Dendritic cell treated with granulocyte-macrophage colony-stimulating factor and Interleukin-4, amounts not matched to agents 40 ng/mL and 50 ng/mL, for 4 days (primary cell): Measurements from ENCODE around the gene ACE.

Experiments used
- H3K27ac Mint-ChIP-seq: one replicate; pipeline ENCODE4 v1.8.0; 2022; ENCODE audit warnings: mild to moderate bottlenecking, mixed read lengths
- H3K27me3 Mint-ChIP-seq: one replicate; pipeline ENCODE4 v1.8.0; 2022; ENCODE audit warnings: mild to moderate bottlenecking, mixed read lengths
- H3K36me3 Mint-ChIP-seq: one replicate; pipeline ENCODE4 v1.8.0; 2022; ENCODE audit warnings: low read depth, mixed read lengths
- H3K4me1 Mint-ChIP-seq: one replicate; pipeline ENCODE4 v1.8.0; 2022; ENCODE audit warnings: low read depth, mixed read lengths
- H3K4me3 Mint-ChIP-seq: one replicate; pipeline ENCODE4 v1.8.0; 2022; ENCODE audit warnings: mild to moderate bottlenecking, moderate library complexity, mixed read lengths
- H3K9me3 Mint-ChIP-seq: one replicate; pipeline ENCODE4 v1.8.0; 2022; ENCODE audit warnings: mixed read lengths
- intact Hi-C: fragments of 100-400 bp; cut with micrococcal nuclease; formaldehyde crosslinking; loops from one replicate; pipeline ENCODE4 v1.15.0; 2022

ACE gene

DNA sequence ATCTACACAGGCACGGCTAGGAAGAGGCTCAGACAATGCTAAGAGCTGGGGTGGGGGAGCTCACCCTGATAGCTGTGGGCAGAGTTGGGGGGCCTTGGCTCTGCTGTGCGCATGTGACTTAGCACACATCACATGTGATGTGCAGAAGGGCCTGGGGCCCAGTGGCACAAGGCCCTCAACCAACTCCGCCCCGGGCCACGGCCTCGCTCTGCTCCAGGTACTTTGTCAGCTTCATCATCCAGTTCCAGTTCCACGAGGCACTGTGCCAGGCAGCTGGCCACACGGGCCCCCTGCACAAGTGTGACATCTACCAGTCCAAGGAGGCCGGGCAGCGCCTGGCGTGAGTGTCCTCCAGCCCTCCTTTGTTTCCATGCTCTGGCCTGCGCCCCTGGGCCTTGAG, 19.3 kb downstream of the ACE start:
- H3K27ac Mint-ChIP-seq, result no peak overlapping the region

DNA sequence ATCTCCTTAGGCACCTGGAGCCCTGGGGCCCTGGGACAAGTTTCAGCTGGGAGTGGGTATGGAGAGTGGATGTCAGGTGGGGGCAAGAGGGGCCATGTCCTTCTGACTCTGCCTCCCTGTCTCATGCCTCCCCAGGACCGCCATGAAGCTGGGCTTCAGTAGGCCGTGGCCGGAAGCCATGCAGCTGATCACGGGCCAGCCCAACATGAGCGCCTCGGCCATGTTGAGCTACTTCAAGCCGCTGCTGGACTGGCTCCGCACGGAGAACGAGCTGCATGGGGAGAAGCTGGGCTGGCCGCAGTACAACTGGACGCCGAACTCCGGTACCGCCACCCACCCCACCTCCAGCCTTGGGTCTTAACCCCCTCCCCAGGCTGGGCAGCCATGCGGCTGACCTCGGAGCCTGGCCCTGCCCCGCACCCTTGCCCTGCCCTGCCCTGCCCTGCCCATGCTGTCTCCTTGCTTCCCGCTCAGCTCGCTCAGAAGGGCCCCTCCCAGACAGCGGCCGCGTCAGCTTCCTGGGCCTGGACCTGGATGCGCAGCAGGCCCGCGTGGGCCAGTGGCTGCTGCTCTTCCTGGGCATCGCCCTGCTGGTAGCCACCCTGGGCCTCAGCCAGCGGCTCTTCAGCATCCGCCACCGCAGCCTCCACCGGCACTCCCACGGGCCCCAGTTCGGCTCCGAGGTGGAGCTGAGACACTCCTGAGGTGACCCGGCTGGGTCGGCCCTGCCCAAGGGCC, 20.0 kb downstream of the ACE start:
- Mint-ChIP-seq H3K4me1 (peaks cover 53% of the 10 kb centered on the region), H3K27ac (peak overlapping the region; percentile 83)

More for the DNA sequence above, 19.3 kb downstream of the ACE start:
- Mint-ChIP-seq H3K4me1 (peaks cover 47% of the 10 kb centered on the region), H3K27me3 (peaks cover 5% of the 10 kb centered on the region), H3K4me3 (no peak overlapping the region), H3K36me3 (peaks cover 77% of the 10 kb centered on the region), H3K9me3 (no peaks in the 10 kb centered on the region)
- intact Hi-C loops, result no loop called here

DNA sequence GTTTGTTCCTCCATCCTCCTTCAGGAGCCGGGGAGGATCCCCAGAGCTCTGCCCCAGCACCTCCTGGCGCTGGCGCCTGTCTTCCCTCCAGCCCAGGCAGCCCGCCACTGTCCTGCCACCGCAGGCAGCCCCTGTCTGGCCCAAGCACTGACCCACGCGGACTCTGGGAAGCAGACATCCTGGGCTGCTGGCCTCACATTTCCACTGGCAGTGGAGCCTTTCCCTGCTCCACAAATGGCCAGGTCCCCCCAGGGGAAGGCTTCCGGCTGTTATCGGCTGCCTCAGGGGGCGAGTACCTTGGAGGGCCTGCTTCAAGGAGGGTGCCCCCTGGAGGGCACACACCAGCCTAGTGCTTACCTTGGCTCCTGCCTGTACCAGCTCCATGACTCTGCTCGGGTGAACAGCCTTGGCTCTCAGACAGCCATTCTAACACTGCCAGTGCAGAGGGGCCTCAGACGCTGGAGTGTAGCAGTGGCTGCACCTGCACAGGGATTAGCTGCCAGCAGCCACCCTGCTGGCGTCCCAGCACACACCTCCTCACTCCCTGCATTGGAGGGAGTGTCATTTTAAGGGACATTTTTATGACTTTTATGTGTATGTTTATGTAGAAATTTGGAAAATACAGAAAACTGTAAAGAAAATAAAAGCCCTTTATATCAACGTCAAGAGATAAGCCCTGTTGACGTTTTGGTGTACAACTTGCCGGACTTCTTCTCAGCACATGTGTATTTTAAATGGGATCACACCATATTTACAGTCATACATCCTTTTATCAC, 21.0 kb downstream of the ACE start:
- Mint-ChIP-seq H3K27me3 (peaks cover 5% of the 10 kb centered on the region), H3K9me3 (no peaks in the 10 kb centered on the region), H3K4me1 (peaks cover 61% of the 10 kb centered on the region), H3K4me3 (no peak overlapping the region), H3K36me3 (peaks cover 59% of the 10 kb centered on the region), H3K27ac (peak overlapping the region; percentile 83)
- intact Hi-C loops, result no loop called here

More for the DNA sequence above, 20.0 kb downstream of the ACE start:
- intact Hi-C loops, result no loop called here
- H3K4me3 Mint-ChIP-seq, result no peak overlapping the region
- H3K36me3 Mint-ChIP-seq, result peaks cover 70% of the 10 kb centered on the region
- H3K27me3 Mint-ChIP-seq, result peaks cover 5% of the 10 kb centered on the region
- H3K9me3 Mint-ChIP-seq, result no peaks in the 10 kb centered on the region

DNA sequence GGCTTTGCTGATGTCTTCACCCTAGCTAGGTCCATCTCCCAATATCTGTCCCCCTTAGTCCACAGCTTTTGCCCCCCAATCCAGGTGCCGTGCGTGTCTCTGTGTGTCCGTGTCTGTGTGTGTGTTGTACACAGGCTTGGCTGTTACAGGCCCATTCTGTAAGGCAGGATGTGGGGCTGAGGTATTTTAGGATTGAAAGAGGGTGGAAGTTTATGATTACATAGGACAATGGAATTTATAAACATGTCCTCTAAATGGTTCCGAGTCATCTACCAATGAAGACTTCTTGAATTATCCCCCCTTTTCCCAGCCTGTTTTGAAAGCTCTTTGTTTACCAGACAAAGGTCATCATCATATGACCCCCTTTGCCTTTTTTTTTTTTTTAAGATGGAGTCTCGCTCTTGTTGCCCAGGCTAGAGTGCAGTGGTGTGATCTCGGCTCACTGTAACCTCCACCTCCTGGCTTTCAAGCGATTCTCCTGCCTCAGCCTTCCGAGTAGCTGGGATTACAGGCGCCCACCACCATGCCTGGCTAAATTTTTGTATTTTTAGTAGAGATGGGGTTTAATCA, 21.9 kb downstream of the ACE start:
- Mint-ChIP-seq H3K9me3 (no peaks in the 10 kb centered on the region), H3K4me1 (peaks cover 69% of the 10 kb centered on the region), H3K27ac (peak overlapping the region; percentile 83), H3K27me3 (peaks cover 5% of the 10 kb centered on the region), H3K36me3 (peaks cover 51% of the 10 kb centered on the region), H3K4me3 (no peak overlapping the region)
- intact Hi-C loops, result no loop called here

DNA sequence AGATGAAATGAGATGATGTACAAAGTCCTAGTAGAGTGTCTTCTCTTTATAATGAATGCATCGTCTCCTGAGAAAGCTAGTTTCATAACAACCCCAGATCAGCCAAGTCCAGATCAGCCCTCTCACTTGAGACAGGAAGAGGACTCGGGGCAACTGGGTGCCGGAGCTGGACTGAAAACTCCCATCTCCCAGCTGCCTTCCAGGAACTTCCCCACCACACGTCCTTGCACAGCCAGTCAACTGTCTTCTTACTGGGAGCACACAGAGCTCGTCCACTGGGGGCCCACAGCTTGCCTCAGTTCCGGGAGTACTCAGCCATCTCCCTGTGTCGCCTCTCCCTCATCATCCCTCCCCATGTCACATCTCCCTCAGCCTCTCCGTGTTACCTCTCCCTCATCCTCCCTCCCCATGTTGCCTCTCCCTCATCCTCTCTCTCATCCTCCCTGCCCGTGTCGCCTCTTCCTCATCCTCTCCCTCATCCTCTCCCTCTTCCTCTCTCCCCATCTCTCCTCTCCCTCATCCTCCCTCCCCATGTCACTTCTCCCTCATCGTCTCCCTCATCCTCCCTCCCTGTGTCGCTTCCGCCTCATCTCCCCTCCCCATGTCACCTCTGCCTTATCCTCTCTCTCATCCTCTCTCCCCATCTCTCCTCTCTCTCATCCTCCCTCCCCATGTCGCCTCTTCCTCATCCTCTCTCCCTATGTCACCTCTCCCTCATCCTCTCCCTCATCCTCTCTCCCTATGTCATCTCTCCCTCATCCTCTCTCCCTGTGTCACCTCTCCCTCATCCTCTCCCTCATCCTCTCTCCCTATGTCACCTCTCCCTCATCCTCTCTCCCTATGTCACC, 23.9 kb downstream of the ACE start:
- peaks cover 40% of the 10 kb centered on the region for H3K36me3 Mint-ChIP-seq
- H3K27ac Mint-ChIP-seq, result peak overlapping the region; percentile 83
- peaks cover 5% of the 10 kb centered on the region for H3K27me3 Mint-ChIP-seq
- intact Hi-C loops, result loop anchor here (5.0 kb wide), 1 partner anchor 52 kb away; the partner anchor contains the start of gene DCAF7
- peaks cover 81% of the 10 kb centered on the region for H3K4me1 Mint-ChIP-seq
- H3K4me3 Mint-ChIP-seq, result peak overlapping the region; percentile 51
- H3K9me3 Mint-ChIP-seq, result peaks cover 10% of the 10 kb centered on the region

DNA sequence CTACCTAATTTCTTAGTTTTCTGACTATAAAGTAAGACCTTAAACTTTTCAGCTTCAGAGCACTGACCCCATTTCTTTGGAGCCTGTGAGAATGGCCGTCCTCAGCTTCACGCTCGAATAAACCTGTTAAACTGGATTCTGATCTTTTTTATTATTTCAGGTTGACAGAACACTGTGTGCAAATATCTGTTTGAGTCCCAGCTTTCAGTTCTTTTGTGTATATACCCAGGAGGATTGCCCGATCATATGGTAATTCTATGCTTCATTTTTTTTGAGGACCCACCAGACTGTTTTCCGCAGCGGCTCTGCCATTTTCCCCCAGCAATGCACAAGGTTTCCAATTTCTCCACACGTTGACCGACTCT, 26.5 kb downstream of the ACE start:
- Mint-ChIP-seq H3K27me3 (peaks cover 5% of the 10 kb centered on the region), H3K36me3 (peaks cover 16% of the 10 kb centered on the region), H3K4me1 (peaks cover 66% of the 10 kb centered on the region), H3K9me3 (peaks cover 21% of the 10 kb centered on the region), H3K27ac (peak overlapping the region; percentile 83), H3K4me3 (no peak overlapping the region)
- intact Hi-C loops, result loop anchor here (5.0 kb wide), 1 partner anchor 49 kb away; the partner anchor contains the start of gene DCAF7

DNA sequence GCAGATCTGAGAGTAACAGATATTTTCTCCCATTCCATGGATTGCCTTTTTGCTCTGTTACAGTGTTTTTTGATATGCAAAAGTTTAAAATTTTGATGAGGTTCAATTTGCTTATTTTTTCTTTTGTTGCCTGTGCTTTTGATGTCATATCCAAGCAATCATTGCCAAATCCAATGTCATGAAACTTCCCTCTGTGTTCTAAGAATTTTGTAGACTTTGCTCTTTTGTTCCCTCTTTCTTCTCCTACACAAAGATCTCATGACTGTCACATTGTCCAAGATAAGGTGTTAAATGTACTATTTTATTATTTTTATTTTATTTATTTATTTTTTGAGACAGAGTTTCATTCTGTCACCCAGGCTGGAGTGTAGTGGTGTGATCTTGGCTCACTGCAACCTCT, 27.4 kb downstream of the ACE start:
- Mint-ChIP-seq H3K4me1 (peaks cover 57% of the 10 kb centered on the region), H3K27ac (peak overlapping the region; percentile 83), H3K4me3 (no peak overlapping the region), H3K36me3 (peaks cover 11% of the 10 kb centered on the region), H3K27me3 (peaks cover 9% of the 10 kb centered on the region), H3K9me3 (peaks cover 21% of the 10 kb centered on the region)
- intact Hi-C loops, result loop anchor here (5.0 kb wide), 1 partner anchor 48 kb away; the partner anchor contains the start of gene DCAF7

DNA sequence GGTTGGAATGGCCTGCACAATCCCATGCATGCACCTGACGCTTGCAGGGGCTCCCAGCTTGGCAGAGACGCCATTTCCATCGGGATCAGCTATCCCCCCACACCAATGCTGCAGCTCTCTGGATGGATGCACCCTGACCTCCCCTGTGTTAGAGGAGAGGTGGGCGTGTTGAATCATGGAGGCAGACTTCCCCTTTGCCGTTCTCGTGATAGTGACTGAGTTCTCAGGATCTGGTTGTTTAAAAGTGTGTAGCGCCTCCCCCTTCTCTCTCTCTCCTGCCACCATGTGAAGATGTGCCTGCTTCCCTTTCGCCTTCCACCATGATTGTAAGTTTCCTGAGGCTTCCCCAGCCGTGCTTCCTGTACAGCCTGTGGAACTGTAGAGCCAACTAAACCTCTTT, 28.5 kb downstream of the ACE start:
- Mint-ChIP-seq H3K27me3 (peaks cover 13% of the 10 kb centered on the region), H3K4me1 (peaks cover 50% of the 10 kb centered on the region), H3K36me3 (peaks cover 11% of the 10 kb centered on the region), H3K4me3 (no peak overlapping the region), H3K27ac (peak overlapping the region; percentile 83), H3K9me3 (peaks cover 21% of the 10 kb centered on the region)
- intact Hi-C loops, result no loop called here

DNA sequence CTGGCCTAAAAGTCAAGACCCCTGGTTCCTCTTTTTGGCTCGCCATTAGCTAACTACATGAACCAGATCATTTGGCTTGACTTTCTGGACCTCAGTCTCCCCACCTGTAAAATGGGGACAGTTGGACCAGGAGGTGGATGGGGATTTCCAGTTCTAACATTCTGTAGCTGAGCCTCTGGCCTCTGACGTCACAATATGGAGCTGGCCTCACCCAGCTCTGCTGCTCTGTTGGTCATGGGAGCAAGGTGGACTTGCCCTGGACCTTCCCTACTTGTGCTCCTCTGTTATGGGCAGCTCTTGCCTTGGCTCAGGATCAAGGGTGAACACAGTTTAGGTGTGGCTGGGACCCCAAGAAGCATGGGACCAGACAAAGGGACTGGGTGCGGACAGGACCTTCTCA, 29.8 kb downstream of the ACE start:
- H3K27ac Mint-ChIP-seq, result no peak overlapping the region
- peaks cover 9% of the 10 kb centered on the region for H3K27me3 Mint-ChIP-seq
- peaks cover 21% of the 10 kb centered on the region for H3K9me3 Mint-ChIP-seq
- no peak overlapping the region for H3K4me3 Mint-ChIP-seq
- intact Hi-C loops, result no loop called here
- H3K4me1 Mint-ChIP-seq, result peaks cover 37% of the 10 kb centered on the region
- H3K36me3 Mint-ChIP-seq, result peaks cover 11% of the 10 kb centered on the region

DNA sequence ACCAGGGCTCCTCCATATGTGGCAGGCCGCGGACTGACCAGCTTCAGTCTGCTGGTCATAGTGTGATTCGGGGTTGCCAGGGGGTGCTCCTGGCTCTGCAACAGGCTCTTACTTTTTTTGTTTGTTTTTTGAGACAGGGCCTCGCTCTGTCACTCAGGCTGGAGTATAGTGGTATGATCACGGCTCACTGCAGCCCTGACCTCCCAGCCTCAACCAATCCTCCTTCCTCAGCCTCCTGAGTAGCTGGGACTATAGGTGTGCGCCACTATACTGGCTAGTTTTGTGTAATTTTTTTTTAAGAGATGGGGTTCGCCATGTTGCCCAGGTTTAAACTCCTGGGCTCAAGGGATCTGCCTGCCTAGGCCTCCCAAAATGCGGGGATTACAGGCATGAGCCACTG, 34.5 kb downstream of the ACE start:
- H3K9me3 Mint-ChIP-seq, result peaks cover 5% of the 10 kb centered on the region
- intact Hi-C loops, result no loop called here
- H3K4me3 Mint-ChIP-seq, result no peak overlapping the region
- peaks cover 7% of the 10 kb centered on the region for H3K4me1 Mint-ChIP-seq
- peaks cover 27% of the 10 kb centered on the region for H3K27me3 Mint-ChIP-seq
- no peak overlapping the region for H3K27ac Mint-ChIP-seq
- H3K36me3 Mint-ChIP-seq, result no peaks in the 10 kb centered on the region

DNA sequence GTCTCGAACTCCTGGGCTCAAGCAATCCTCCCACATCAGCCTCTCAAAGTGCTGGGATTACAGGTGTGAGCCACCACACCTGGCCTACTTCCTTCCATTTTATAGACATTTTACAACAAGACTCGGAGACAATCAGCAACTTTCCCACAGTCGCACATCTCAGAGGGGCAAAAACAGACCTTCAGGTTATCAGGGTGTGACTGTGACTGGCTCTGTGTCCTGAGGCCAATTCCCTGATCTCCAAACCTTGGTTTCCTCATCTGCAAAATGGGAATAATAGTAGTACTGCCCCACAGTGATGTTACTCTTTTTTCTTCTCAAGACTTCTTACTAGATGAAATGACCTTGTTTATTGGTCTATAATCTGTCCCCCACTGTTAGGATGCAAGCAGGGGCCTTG, 35.5 kb downstream of the ACE start:
- Mint-ChIP-seq H3K4me3 (no peak overlapping the region), H3K27me3 (peaks cover 33% of the 10 kb centered on the region), H3K9me3 (no peaks in the 10 kb centered on the region), H3K4me1 (peaks cover 7% of the 10 kb centered on the region), H3K27ac (no peak overlapping the region), H3K36me3 (no peaks in the 10 kb centered on the region)
- intact Hi-C loops, result no loop called here

DNA sequence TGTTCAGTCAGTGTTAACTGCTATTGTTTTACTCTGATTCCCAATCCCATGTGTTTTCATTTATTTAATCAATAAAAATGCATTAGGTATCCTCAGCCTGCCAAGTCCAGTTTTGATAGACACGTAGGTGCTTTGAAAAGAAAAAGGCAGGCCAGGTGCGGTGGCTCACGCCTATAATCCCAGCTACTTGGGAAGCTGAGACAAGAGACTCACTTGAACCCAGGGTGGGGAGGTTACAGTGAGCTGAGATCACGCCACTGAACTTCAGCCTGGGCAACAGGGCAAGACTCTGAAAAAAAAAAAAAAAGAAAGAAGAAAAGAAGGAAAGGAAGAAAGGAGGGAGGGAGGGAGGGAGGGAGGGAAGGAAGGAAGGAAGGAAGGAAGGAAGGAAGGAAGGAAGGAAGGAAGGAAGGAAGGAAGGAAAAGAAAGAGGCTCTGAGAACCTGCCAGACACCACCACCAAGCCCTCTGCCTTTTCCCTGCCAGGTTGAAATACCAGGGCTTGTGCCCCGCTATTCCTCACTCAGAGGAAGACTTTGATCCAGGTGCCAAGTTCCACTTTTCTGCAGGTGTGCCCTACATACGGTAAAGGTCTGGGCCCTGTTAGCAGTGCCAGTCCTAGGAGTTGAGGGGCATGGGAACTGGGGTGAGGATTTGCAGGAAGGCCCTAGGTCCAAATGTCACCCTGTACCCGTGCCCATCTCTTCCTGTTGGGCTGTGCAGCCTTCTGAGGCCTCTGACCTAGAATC, 36.2 kb downstream of the ACE start:
- no peaks in the 10 kb centered on the region for H3K9me3 Mint-ChIP-seq
- no peak overlapping the region for H3K4me3 Mint-ChIP-seq
- intact Hi-C loops, result no loop called here
- H3K27me3 Mint-ChIP-seq, result peaks cover 36% of the 10 kb centered on the region
- peaks cover 7% of the 10 kb centered on the region for H3K4me1 Mint-ChIP-seq
- H3K36me3 Mint-ChIP-seq, result no peaks in the 10 kb centered on the region
- H3K27ac Mint-ChIP-seq, result no peak overlapping the region

DNA sequence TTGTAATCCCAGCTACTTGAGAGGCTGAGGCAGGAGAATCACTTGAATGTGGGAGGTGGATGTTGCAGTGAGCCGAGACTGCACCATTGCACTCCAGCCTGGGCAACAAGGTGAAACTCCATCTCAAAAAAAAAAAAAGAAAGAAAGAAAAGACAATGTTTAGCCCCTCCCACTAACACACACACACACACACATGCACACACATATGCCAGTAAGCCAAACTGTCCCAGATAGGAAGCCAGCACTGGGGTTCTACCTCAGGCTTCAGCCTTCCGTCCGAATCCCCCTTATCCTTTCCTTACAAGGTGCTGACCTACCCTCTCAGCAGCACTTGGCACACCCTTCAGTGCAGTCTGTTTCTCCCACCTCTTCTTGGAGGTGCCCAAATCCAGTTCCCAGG, 37.6 kb downstream of the ACE start:
- intact Hi-C loops, result no loop called here
- peaks cover 7% of the 10 kb centered on the region for H3K4me1 Mint-ChIP-seq
- H3K27me3 Mint-ChIP-seq, result peaks cover 36% of the 10 kb centered on the region
- no peak overlapping the region for H3K4me3 Mint-ChIP-seq
- H3K9me3 Mint-ChIP-seq, result no peaks in the 10 kb centered on the region
- H3K27ac Mint-ChIP-seq, result no peak overlapping the region
- no peaks in the 10 kb centered on the region for H3K36me3 Mint-ChIP-seq
